HG02588 (cell line): Measurements from ENCODE around the gene ERFE.

Experiments used
- ATAC-seq: cut with Tn5 transposase; IDR thresholded peaks from one replicate; pipeline ENCODE4 v1.9.1; 2021; ENCODE audit warnings: mild to moderate bottlenecking, moderate library complexity; ENCODE audit not compliant: unreplicated experiment

ERFE gene

DNA sequence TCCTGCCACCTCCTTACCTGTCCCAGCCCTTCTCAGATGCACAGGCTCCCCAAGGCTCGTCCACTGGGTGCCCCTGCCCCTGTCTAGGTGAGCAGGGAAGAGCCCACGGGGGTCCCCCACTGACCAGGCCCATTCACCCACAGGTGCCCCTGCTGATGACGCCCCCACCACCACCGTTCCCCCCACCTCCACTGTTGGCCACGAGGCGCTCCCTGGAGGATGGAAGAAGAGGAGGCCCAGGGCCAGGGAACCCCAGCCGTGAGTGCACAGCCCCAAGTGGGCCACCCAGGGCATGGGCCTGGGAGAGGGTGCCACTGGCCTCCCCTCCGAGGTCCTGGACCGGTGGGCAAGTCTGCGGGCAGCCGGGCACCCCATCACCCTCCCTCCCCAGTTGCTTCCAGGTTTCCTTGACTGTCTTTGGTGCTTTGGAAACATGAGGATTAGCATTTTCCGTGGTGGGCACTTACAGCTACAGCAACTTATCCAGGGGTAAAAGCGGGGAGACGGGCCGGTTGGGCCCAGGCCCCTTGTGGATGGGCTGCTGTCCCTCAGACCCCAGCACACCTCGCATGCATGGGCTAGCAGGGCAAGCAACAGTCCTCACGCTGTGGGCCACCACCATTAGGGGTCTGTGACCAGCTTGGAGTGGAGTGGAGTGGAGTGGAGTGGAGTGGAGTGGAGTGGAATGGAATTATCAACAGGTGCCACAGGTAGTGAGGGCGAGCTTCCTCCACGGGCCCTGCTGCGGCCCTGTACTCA, 33.5 kb upstream of the ERFE start:
- no peak for ATAC-seq

DNA sequence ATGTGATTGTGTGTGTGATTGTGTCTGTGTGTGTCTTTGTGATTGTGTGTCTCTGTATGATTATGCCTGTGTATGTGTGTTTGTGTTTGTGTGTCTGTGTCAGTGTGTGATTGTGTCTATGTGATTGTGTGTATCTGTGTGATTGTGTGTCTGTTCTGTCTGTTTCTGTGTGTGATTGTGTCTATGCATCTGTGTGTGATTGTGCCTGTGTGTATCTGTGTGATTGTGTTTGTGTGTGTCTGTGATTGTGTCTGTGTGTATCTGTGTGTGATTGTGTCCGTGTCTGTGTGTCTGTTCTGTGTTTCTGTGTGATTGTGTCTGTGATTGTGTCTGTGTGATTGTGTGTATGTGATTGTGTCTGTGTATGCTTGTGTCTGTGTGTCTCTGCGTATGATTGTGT, 32.4 kb upstream of the ERFE start:
- ATAC-seq = no peak

DNA sequence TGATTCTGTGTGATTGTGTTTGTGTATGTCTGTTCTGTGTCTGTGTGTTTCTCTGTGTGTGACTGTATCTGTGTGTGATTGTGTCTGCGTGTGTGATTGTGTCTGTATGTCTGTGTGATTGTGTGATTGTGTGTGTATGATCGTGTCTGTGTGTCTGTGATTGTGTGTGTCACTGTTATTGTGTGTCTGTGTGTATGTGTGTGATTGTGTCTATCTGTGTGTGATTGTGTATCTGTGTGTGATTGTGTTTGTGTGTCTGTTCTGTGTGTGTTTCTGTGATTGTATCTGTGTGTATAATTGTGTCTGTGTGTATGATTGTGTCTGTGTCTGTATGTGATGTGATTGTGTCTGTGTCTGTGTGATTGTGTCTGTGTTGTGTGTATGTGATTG, 32.0 kb upstream of the ERFE start:
- no peak for ATAC-seq

DNA sequence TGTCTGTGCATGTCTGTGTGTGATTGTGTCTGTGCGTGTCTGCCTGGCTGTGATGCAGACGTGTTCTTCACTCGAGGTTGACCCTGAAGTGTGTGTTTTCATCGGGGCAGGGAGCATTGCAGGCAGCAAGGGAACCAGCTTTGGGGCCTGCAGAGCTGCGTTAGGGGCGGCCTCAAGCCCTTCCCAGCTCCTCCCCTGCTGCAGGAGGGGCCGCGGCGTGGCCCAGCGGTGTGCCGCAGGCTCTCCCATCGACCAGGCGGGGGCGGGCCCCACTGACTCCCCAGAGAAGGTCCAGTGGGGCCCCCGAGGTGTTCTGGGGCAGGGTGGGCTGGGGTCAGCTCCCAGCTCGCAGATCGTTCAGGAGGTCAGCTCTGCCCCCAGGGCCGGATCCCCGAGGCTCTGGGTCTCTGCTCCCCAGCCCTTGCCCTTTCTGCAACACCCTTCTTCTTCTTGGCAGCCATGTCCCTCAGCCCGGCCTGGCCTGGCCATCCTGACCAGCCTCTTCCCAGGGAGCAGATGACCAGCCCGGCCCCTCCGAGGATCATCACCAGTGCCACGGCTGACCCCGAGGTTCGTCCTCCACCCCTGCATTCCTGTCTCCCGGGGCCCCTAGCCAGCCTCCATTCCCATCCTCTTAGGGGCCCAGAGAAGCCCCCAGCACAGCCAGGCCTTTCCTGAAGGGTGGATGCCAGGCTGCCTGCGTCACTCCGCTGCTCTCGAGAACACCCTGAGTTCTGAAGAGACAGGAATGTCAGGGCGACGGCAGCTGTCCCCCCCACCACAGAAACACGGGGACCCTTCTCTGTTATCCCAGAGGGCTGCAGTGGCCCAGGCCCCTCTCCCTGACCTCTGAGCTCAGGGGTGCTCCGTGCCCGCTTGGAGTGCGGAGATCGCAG, 31.4 kb upstream of the ERFE start:
- no peak for ATAC-seq

DNA sequence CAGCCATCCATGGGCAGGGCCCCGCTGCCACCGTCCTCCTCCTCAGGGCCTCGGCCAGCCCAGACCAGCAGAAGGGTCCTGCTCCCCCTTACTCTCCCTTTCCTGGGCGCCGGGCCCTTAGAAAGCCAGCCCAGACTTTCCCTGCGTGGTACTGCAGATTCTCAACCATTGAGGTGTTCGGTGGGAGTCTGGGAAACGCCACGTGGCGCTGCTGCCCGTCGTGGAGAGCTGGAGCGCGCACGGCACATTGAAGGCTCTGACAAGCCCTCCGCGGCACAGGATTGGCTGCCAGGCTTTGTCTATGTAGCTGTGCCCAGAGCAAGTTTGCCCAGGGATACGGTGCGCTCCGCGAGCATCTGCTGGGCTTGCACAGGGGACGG, 30.7 kb upstream of the ERFE start:
- no peak for ATAC-seq

DNA sequence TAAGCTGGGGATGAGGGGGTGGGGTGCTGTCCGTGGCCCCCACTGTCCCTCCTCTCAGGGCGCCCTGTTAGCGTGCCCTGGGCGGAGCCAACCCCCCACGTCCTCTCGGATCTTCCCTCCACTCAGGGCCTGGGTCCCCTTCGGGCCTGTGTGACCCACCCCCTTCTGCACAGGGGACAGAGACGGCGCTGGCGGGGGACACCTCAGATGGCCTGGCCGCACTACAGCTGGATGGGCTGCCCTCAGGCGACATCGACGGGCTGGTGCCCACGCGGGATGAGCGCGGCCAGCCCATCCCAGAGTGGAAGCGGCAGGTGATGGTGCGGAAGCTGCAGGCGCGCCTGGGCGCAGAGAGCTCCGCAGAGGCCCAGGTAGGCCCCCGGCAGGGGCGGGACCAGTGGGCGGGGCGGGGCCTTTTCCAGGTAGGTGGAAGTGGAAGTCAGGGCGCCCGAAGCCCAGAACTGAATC, 30.2 kb upstream of the ERFE start:
- no peak for ATAC-seq

DNA sequence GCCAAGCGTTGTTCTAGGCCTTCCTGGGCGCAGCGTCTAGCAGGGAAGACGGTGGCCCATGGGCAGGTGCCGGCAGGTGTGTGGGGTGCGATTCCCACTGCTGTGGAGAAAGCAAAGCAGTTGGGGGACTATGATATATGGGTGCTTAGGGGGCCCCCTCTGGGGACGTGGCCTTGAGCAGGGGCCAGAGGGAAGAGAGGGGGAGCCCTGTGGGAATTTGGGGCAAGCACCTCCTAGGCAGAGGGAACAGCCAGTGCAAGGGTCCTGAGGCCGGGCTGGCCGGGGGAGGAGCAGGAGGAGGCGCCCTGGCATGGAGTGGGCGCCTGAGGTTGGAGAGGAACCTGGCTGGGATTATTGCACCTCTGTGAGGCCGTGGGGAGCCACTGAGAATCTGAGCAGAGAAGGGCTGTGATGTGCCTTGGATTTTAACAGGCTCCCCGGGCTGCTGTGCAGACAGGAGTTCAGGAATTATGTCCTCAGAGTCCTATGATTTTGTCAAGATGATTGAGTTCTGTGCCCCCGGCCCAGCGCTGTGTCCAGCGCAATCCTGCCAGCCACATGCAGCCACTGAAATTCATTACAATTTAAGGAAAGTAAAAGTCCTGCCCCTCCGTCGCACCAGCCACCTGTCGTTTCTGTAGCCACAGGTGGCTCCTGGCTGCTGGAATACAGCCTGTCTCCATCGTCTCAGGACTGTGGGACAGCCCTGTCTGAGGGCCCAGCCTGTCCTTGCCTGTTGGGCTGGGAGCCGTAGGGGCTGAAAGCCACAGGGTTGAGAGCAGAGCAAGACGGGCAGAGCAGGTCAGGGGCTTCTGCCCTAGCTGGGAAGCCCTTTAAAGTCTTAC, 29.4 kb upstream of the ERFE start:
- no peak for ATAC-seq

DNA sequence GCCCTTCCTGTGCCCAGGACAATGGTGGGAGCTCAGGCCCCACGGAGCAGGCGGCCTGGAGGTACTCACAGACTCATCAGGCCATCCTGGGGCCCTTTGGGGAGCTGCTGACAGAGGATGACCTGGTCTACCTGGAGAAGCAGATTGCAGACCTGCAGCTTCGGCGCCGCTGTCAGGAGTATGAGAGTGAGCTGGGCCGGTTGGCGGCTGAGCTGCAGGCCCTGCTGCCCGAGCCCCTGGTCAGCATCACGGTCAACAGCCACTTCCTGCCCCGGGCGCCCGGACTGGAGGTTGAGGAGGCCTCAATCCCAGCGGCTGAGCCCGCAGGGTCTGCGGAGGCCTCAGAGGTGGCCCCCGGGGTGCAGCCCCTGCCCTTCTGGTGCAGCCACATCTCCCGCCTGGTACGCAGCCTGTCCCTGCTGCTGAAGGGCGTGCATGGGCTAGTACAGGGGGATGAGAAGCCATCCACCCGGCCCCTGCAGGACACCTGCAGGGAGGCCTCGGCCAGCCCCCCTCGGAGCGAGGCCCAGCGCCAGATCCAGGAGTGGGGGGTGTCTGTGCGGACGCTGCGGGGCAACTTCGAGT, 28.6 kb upstream of the ERFE start:
- ATAC-seq = no peak

DNA sequence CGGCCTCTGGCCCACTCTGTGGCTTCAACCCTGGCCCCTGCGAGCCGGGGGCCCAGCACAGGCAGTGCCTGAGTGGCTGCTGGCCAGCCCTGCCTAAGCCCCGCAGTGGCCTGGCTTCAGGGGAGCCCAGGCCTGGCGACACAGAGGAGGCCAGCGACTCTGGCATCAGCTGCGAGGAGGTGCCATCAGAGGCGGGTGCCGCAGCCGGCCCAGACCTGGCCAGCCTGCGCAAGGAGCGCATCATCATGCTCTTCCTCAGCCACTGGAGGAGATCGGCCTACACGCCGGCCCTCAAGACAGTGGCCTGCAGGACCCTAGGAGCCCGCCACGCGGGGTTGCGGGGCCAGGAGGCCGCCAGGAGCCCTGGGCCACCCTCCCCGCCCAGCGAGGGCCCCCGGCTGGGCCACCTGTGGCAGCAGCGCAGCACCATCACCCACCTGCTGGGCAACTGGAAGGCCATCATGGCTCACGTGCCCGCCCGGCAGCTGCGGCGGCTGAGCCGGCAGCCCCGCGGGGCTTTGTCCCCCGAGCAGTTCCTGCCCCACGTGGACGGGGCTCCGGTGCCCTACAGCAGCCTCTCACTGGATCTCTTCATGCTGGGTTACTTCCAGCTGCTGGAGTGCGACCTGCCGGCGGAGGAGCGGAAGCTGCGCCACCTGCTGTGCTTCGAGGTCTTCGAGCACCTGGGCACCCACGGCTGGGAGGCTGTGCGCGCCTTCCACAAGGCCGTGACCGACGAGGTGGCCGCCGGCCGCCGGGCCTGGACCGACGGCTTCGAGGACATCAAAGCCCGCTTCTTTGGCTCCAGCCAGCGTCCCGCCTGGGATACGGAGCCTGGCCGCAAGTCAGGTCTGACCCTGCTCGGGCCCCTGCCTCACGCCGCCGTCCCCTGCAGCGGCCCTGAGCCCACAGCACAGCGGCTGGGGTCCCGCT, 27.8 kb upstream of the ERFE start:
- ATAC-seq = no peak

DNA sequence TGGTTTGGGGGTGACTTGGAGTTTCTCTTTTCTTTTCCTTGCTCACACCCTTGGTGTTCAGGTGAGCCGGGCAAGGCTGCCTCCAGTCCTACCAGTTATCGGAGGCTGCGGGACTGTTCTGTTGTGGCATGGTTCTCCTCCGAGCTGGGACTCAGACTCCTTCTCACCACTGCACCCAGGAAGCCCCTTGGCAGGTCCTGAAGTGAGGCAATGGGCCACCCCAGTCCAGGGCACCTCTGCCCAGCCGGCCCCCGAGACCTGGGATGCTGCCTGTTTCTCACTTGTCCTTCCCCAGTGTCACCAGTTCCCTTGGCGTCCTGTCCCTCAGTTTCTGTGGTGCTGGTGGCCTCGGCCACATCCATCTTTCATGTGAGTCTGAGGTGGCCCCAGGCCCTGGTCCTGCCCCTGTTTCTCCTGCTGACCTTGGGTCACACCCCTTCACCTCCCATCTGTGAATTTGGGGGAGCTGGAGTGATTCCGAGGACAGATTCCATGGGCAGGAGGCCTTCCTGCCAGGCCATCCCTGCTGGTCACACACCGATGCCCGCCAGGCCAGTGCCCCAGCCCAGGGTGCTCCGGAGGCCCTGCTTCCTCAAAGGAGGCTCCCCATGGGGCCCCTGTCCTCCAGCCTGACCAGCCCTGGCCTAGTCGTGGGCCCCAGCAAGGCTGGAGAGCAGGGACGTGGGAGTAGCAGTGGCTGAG, 26.9 kb upstream of the ERFE start:
- ATAC-seq = no peak

DNA sequence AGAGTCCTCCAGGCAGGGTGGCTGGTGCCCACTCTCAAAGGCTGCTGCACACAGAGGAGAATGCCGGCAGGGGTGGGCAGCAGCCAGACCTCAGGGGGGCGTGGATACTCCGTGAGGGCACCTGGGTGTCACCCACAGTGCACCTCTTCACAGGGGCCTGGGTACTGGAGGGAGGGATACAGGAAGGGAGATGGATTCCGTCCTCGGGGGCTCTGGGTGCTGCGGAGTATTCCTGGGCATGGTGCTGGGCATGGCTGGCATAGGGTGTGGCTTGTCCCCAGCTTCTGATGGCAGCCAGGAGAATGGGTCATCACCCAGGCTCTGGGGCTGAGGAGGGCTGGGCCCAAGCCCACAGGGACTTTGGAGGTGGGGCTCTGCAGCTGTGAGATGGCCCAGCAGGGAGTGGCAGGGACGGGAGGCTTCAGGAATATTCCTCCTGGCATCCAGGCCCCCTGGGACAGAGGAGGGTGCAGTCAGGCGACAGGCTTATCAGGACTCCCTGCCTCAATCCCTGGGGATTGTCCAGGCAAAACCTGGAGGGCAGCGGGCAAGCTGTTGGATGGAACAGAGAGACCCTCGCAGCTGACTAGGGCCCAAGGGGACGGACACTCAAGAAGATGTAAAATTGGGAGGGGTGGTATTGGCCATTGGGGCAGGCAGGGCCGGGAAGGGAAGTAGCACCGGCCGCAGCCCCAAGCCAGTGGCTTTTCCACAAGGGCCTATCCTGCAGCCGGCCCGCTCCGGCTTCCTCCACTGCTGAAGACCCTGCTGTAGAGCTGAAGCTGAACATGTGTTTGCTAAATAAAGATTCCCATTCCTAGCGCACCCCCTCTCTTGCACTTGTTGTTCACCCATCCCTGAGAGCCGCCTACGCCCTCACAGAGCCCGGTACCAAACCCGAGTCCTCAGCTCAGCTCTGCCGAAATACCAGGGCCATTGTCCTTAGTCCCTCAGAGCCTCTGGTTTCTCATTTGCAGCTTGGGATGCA, 26.0 kb upstream of the ERFE start:
- no peak for ATAC-seq

DNA sequence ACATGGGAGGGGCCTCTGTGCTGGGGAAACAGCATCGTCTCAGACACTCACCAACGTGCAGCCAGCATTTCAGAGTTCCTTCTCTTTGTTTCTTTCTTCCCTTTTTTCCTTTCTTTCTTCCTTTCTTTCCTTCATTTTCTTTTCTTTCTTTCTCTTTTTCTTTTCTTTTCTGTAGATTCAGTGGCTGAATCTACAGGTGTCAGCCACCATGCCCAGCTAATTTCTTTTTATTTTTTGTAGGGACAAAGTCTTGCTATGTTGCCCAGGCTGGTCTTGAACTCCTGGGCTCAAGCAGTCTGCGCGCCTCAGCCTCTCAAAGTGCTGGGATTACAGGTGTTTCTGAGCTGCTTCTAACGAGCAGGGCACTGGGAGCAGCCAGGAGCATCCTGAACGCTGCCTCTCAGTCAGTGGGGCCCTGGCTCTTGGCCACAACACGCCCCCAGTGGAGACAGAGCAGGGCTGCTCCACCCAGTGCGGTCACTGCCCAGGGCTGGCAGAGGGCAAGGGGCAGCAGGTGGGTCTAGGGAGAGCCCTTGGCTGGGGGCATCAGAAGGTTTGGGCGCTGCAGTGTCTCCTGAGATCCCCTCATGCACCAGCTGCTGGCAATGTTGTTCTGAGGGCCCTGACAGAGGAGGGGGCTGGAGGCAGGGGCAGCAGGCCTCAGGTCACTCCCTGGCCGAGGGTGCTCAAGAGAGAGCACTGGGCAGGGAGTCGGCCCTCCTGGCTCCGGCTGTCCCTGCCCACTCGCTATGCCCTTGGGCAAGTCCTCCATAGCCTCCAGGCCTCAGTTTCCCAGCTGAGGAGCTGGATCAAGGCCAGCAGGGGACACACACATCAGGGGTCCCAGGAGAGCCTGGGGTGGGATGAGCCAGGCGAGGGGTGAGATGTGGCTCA, 25.0 kb upstream of the ERFE start:
- no peak for ATAC-seq

DNA sequence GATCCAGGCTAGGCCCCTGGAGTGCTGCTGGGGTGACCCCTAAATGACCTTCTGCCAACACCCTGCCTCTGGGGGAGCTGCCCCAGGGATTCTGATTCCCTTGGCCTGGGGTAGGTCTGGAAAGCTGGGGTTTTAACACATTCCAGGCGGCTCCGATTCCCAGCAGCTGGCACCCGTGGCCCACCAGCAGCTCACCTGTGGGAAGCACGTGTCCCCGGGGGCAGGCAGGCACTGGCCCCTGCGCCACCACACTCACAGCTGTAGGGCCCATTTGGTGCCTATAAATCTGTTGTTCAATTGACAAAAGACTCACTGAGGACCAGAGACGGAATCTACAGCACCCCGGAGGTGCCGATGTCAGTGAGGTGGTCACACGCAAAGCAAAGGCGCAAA, 24.4 kb upstream of the ERFE start:
- no peak for ATAC-seq

DNA sequence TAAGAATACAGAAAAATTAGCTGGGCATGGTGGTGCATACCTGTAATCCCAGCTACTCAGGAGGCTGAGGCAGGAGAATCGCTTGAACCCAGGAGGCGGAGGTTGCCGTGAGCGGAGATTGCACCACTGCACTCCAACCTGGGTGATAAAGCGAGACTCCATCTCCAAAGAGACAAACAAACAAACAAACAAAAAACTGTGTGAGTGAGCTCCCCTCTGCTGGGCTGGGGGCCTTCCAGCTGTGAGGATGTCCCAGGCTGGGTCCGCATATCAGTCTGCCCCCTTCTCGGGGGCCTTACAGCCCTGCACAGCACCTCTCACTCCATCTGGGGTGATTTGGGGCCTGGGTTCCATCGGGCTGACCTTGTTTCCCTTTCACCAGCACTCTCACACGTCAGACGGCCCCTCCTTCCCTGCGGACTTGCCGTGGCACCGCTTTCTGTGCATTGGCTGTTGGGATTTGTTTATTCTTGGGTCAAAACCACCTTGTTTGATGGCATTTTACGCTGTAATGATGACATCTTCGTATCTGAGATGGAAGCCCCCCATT, 23.1 kb upstream of the ERFE start:
- no peak for ATAC-seq

DNA sequence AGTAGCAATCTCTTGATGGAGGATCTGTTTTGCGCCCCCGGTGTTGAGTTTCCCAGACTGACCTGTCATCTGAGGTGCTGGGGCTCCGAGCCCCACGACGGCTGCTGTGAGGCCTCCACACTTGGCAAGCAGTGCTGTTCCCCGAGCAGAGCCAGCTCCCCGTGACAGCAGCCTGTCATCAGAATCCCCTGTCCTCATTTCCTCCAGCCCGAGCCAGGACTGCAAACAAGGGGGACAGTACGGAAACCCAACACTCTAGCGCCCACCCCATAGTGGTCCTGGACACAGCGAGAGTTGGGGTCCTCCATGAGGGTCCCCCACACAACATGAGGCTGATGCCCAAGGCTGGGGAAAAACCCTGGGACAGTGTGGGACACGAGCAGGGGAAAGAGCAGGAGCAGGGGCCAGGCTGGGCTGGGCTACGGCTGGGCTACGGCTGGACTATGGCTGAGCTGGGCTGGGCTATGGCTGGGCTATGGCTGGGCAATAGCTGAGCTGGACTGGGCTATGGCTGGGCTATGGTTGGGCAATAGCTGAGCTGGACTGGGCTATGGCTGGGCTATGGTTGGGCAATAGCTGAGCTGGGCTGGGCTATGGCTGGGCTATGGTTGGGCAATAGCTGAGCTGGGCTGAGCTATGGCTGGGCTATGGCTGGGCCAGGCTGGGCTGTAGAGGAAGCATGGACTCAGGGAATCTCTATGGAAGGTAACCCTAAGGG, 21.8 kb upstream of the ERFE start:
- no peak for ATAC-seq

DNA sequence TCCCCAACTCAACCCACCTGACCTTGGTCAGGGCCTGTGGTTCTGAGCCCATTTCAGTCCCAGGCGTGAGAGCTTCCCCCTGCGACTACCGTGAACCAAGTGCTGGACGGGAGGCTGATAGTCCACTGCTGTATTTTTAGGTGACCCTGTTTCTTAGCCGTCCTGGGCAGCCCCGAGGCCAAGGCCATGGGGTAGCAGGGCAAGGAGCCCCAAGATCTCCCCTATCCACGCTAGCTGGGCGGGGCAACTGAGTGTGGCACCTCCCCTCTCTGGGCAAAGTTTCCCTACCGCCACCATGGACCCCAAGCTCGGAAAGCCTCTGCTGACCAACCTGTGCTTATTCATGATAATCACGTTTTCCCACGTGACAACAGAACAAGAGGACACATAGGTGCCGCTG, 20.9 kb upstream of the ERFE start:
- no peak for ATAC-seq
